Measurements from ENCODE around the gene MSH5. TPM values are rescaled to one million over a fixed set of nuclear protein-coding genes. Genes with fewer than 3 reads are reported as not detected.

The MSH5 gene
- total and polyA plus RNA-seq, 9 of the 15 experiments (the other 6 are each of a cell fraction or from before 2014, with no cell fraction given): 12.5 to 104 (median 46.6) TPM

DNA sequence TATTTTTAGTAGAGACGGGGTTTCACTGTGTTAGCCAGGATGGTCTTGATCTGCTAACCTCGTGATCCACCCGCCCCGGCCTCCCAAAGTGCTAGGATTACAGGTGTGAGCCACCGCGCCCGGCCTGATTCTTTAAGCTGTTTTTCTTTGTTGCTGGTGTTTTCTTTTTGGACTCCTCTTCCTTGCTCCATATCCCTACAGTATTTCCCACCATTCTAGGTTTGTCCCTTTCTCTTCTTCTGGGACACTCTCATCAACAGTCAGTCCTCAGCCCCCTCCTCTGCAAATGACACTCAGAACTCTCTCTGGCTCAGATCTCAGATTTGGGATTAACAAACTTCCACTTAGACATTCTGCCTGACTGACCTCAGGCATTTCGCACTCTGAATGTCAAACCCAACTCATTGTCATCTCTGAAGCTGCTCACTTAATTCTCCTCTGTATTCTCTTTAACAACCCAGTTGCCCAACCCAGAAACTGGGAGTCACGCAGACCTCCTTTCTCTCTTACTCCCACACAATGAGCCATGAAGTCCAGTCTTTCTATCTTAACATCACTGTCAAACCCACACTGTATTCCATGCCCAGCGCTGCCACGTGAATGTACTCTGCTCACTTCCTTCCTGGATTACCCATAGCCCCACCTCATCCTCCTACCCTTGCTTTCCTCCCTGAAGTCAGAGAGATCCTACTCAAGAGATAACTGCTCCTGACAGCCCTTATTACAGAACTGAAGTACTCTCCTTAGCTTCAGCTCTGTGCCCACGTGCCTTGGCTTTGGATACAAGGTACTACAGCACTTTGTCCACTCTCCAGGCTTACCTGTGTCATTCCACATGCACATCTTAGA is 14.1 kb upstream of the MSH5 start (continued):
- TF ChIP-seq, protein P1, sequence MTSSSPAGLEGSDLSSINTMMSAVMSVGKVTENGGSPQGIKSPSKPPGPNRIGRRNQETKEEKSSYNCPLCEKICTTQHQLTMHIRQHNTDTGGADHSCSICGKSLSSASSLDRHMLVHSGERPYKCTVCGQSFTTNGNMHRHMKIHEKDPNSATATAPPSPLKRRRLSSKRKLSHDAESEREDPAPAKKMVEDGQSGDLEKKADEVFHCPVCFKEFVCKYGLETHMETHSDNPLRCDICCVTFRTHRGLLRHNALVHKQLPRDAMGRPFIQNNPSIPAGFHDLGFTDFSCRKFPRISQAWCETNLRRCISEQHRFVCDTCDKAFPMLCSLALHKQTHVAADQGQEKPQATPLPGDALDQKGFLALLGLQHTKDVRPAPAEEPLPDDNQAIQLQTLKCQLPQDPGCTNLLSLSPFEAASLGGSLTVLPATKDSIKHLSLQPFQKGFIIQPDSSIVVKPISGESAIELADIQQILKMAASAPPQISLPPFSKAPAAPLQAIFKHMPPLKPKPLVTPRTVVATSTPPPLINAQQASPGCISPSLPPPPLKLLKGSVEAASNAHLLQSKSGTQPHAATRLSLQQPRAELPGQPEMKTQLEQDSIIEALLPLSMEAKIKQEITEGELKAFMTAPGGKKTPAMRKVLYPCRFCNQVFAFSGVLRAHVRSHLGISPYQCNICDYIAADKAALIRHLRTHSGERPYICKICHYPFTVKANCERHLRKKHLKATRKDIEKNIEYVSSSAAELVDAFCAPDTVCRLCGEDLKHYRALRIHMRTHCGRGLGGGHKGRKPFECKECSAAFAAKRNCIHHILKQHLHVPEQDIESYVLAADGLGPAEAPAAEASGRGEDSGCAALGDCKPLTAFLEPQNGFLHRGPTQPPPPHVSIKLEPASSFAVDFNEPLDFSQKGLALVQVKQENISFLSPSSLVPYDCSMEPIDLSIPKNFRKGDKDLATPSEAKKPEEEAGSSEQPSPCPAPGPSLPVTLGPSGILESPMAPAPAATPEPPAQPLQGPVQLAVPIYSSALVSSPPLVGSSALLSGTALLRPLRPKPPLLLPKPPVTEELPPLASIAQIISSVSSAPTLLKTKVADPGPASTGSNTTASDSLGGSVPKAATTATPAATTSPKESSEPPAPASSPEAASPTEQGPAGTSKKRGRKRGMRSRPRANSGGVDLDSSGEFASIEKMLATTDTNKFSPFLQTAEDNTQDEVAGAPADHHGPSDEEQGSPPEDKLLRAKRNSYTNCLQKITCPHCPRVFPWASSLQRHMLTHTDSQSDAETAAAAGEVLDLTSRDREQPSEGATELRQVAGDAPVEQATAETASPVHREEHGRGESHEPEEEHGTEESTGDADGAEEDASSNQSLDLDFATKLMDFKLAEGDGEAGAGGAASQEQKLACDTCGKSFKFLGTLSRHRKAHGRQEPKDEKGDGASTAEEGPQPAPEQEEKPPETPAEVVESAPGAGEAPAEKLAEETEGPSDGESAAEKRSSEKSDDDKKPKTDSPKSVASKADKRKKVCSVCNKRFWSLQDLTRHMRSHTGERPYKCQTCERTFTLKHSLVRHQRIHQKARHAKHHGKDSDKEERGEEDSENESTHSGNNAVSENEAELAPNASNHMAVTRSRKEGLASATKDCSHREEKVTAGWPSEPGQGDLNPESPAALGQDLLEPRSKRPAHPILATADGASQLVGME (CRISPR knock-in tag; IDR thresholded peaks at IDR 0.05): peak; percentile 62
- TF ChIP-seq NEUROD1 (IDR thresholded peaks at IDR 0.05; ENCODE audit: borderline replicate concordance, low read depth, low read length, partially characterized antibody) (no peak), ZEB2 (IDR thresholded peaks at IDR 0.05) (peak; percentile 56; the same call in 1 of the 2 replicates), NCOA2 (IDR thresholded peaks at IDR 0.05; ENCODE audit: partially characterized antibody in 2 of 2) (no peak), E2F3 (CRISPR knock-in tag; IDR thresholded peaks at IDR 0.05) (peak; percentile 74; the same call in 1 of the 2 replicates), TGIF2 (CRISPR knock-in tag; IDR thresholded peaks at IDR 0.05) (no peak), GTF2F1 (IDR thresholded peaks at IDR 0.05; ENCODE audit: low read depth, low read length) (no peak), SP2 (IDR thresholded peaks at IDR 0.05; ENCODE audit: extremely low read depth, low read depth, low read length, poor library complexity, severe bottlenecking) (no peak), IFI16 (CRISPR knock-in tag; IDR thresholded peaks at IDR 0.05) (no peak), NR2C2 (CRISPR knock-in tag; IDR thresholded peaks at IDR 0.05) (no peak), NR2C2 (tag; IDR thresholded peaks at IDR 0.05) (peak; percentile 51; the same call in 1 of the 2 replicates), ZNF24 (IDR thresholded peaks at IDR 0.05) (no peak), RBM39 (optimal IDR thresholded peaks at IDR 0.05; ENCODE audit: low read depth, low read length) (peak; percentile 80), ZNF507 (tag; conservative IDR thresholded peaks at IDR 0.05) (no peak), ZBTB17 (CRISPR knock-in tag; IDR thresholded peaks at IDR 0.05) (peak; percentile 73; the same call in 1 of the 2 replicates), CHD1 (IDR thresholded peaks at IDR 0.05; ENCODE audit: low read length) (no peak)
- TF ChIP-seq, protein P2, sequence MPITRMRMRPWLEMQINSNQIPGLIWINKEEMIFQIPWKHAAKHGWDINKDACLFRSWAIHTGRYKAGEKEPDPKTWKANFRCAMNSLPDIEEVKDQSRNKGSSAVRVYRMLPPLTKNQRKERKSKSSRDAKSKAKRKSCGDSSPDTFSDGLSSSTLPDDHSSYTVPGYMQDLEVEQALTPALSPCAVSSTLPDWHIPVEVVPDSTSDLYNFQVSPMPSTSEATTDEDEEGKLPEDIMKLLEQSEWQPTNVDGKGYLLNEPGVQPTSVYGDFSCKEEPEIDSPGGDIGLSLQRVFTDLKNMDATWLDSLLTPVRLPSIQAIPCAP (CRISPR knock-in tag; IDR thresholded peaks at IDR 0.05; ENCODE audit: borderline replicate concordance): no peak
- TF ChIP-seq, protein P3, sequence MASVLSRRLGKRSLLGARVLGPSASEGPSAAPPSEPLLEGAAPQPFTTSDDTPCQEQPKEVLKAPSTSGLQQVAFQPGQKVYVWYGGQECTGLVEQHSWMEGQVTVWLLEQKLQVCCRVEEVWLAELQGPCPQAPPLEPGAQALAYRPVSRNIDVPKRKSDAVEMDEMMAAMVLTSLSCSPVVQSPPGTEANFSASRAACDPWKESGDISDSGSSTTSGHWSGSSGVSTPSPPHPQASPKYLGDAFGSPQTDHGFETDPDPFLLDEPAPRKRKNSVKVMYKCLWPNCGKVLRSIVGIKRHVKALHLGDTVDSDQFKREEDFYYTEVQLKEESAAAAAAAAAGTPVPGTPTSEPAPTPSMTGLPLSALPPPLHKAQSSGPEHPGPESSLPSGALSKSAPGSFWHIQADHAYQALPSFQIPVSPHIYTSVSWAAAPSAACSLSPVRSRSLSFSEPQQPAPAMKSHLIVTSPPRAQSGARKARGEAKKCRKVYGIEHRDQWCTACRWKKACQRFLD (CRISPR knock-in tag; IDR thresholded peaks at IDR 0.05): no peak
- TF ChIP-seq, protein P4, sequence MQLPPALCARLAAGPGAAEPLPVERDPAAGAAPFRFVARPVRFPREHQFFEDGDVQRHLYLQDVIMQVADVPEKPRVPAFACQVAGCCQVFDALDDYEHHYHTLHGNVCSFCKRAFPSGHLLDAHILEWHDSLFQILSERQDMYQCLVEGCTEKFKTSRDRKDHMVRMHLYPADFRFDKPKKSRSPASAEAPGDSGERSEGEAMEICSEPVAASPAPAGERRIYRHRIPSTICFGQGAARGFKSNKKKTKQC (CRISPR knock-in tag; IDR thresholded peaks at IDR 0.05): no peak
